Activated naive CD4-positive, alpha-beta T cell treated with anti-CD3 and anti-CD28 coated beads, Interleukin-2, amount 50 U/mL, for 72 hours (primary cell): ENCODE data around the gene ACP6. TPM values are rescaled to one million over a fixed set of nuclear protein-coding genes. Genes with fewer than 3 reads are reported as not detected.

ENCODE experiments used
- ATAC-seq, 2 donors: fragments of 150-1000 bp; cut with Tn5 transposase; 2 replicates each; pipeline ENCODE4 v1.10.0; 2021; ENCODE audit warnings: mild to moderate bottlenecking in 2 of 2, moderate library complexity in 2 of 2
- DNase-seq, 2 donors: peaks; one replicate each; pipeline ENCODE4 v3.0.0; 2021 to 2022; ENCODE audit warnings: low spot score in 2 of 2
- H3K27ac Mint-ChIP-seq, 2 donors: one replicate each; pipeline ENCODE4 v1.8.0; 2022; ENCODE audit warnings: mild to moderate bottlenecking in 2 of 2, mixed read lengths in 2 of 2
- H3K36me3 Mint-ChIP-seq, 2 donors: one replicate each; pipeline ENCODE4 v1.8.0; 2022; ENCODE audit warnings: mixed read lengths in 2 of 2
- H3K9me3 Mint-ChIP-seq, 2 donors: one replicate each; pipeline ENCODE4 v1.8.0; 2022; ENCODE audit warnings: mixed read lengths in 2 of 2
- total RNA-seq, 2 donors: library from RNA; stranded (reverse); gene quantifications; one replicate each; pipeline ENCODE4 v1.2.3, GENCODE V29; 2022

Gene ACP6
- total RNA-seq, 2 donors from 2014 or later = 9.0 to 19.6 TPM

DNA sequence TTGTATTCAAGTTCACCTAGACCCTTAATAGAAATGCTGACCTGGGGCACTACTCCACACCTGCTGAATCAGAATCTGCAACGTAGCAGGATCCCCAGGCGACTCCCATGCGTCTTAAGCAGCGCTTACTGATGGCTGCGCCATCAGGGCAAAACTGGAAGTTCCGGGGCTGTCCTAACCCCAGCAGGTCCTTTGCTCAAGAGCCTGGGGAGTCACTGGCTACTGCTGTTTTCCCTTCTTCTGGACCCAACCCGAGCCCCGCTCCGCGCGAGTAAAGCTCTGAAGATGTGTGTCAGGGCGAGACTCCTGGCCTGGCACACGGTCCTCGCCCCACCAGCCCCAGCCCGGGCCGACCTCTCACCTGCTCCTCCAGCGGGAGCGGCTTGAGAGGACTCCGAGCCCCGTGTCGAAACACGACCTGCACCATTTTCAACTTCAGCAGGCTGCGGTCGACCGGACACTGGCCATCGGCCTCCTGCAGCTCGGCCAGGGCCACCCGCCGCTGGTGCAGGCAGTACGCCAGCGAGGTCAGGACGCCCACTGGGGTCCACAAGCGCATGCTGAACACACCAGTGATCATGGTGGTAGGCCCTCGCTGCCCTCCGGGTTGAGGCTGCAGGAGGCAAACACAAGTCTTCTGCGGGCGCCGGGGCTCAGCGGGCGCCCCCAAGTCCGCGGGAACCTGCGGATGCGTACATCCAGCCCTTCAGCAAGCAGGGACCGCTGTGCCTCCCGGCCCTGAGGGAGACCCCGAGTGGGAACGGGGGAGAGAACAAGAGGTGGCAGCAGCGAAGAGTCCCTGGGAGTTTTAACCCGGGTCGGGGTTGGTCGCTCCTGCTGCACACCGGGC, 630 bp downstream of the ACP6 start:
- DNase-seq (peak; percentile 48 to 65), ATAC-seq (peak; percentile 53 to 58)
- Mint-ChIP-seq H3K36me3 (no peaks in the 10 kb centered on the region), H3K9me3 (no peaks in the 10 kb centered on the region), H3K27ac (peak overlapping the region; percentile 74 to 90)

DNA sequence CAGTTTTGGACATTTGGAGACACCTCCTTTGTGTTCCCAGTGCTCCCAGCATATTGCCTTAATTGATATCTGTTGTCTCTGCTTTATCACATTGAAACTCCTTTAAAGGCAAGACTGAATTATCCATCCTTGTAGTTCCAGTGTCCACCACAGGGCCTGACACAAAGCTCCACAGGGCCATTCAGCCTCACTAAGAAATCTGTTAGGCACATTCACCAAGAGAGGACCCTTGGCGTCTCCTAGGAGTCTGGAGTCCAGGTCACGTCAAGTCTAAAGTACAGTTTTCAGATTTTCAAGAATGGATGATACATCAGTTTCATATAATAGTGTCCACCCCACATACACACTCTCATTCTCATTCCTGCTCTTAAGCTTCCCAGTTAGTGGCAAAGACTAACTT, 4.8 kb downstream of the ACP6 start:
- Mint-ChIP-seq H3K27ac (no peak overlapping the region), H3K9me3 (no peaks in the 10 kb centered on the region), H3K36me3 (peaks cover 0 to 15% of the 10 kb centered on the region in 2 donors)
- ATAC-seq = no peak
- DNase-seq = no peak

DNA sequence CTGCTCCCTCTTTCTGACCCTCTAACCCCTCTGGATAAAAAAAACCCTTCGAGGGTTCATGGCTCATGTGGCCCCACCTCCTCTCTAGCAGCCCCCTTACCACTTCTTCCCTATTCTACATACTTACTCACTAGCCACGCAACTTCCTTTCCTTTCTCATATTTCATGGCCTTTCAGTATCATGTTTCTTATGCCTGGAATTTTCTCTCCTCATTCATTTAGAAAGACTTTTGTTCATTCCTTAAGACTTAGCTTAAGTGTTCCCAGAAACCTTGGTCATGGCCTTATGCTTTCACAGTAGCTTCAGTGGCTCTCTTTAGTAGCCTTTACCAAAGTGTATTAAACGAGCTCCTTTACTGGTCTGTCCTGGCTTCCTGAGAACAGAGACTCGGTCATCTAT, 6.1 kb downstream of the ACP6 start:
- no peaks in the 10 kb centered on the region for H3K9me3 Mint-ChIP-seq
- H3K36me3 Mint-ChIP-seq = peaks cover 0 to 15% of the 10 kb centered on the region in 2 donors
- ATAC-seq (no peak), DNase-seq (no peak)
- H3K27ac Mint-ChIP-seq = no peak overlapping the region

DNA sequence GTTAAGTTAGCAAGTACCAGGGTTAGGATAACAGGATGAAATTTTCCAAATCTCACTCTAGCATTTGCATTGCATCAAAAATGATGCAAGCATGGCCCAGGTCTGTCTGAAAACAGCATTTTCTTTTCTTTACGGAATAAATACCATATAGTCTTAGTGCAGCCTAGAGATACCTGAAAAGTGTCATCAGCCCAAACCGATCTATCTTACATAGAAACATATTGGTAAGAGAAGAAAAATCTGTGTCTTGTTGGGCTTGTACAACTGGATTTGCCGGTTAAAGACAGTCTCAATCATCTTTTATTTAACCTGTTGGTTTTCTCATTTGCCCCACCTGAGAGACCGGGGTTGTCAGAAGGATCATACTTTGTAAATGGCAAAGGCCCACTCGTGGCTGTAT, 15.8 kb downstream of the ACP6 start:
- Mint-ChIP-seq H3K9me3 (no peaks in the 10 kb centered on the region), H3K36me3 (no peaks in the 10 kb centered on the region), H3K27ac (peak overlapping the region in 1 of 2 donors; percentile 65)
- DNase-seq = no peak
- ATAC-seq = no peak

DNA sequence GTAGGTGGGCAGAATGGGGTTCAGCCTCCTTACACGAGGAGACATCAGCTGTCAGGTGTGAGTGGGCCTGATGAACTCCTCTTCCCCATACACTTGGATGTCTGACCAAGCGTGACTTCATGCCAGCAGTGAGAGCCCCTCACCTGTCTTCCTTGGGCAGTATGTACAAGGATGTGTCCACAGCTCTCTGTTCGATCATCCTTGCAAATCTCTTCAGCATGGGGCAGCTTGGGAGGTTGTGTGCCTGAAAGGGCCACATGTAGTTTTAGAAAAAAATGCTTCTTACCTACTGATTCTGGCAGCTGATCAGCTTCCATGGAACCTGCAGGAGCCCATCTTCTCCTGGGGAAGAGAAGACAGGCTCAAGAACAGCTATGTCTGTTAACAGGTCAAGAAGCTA, 18.0 kb downstream of the ACP6 start:
- H3K9me3 Mint-ChIP-seq = no peaks in the 10 kb centered on the region
- no peaks in the 10 kb centered on the region for H3K36me3 Mint-ChIP-seq
- H3K27ac Mint-ChIP-seq = no peak overlapping the region
- DNase-seq = no peak
- ATAC-seq = no peak

DNA sequence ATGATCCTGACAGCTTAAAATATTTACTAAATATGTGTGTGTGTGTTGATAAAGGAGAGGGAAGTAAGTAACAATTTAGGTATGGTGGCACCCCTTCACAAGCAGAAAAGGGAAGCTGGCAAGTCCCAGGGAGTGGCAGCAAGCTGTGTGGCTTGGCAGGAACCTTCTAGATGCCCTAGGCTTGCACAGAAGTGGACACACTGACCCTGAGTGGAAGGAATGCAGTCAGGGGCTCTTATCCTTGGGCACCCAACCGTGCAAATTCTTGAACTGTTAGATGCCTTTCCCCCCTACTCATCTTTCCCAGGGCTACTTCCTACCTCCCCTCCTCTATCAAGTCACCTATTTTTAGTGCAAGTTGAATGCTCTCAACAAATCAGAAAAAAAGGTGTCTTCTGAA, 18.9 kb downstream of the ACP6 start:
- no peak overlapping the region for H3K27ac Mint-ChIP-seq
- ATAC-seq = no peak
- no peaks in the 10 kb centered on the region for H3K9me3 Mint-ChIP-seq
- no peaks in the 10 kb centered on the region for H3K36me3 Mint-ChIP-seq
- no peak for DNase-seq

DNA sequence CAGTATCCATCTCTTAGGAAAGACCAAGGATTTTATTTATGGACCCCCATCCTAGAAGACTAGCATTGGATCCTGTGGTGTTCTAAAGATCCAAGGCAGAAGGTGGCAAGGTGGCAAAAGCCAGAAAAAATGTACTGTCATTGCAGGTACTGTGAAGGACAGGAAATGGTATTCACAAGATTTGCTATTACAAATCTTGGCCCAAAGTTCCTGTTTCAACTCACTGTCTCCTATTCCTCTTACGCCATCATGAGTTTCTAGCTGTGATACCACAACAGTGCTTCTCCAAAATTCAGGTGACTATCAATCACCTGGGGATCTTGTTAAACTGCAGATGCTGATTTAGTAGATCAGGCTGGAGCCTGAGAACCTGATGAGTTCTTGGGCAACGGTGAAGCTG, 21.4 kb downstream of the ACP6 start:
- H3K9me3 Mint-ChIP-seq = no peaks in the 10 kb centered on the region
- peak; percentile 24 to 56 for ATAC-seq
- no peak for DNase-seq
- no peaks in the 10 kb centered on the region for H3K36me3 Mint-ChIP-seq
- peak overlapping the region in 1 of 2 donors; percentile 65 for H3K27ac Mint-ChIP-seq

DNA sequence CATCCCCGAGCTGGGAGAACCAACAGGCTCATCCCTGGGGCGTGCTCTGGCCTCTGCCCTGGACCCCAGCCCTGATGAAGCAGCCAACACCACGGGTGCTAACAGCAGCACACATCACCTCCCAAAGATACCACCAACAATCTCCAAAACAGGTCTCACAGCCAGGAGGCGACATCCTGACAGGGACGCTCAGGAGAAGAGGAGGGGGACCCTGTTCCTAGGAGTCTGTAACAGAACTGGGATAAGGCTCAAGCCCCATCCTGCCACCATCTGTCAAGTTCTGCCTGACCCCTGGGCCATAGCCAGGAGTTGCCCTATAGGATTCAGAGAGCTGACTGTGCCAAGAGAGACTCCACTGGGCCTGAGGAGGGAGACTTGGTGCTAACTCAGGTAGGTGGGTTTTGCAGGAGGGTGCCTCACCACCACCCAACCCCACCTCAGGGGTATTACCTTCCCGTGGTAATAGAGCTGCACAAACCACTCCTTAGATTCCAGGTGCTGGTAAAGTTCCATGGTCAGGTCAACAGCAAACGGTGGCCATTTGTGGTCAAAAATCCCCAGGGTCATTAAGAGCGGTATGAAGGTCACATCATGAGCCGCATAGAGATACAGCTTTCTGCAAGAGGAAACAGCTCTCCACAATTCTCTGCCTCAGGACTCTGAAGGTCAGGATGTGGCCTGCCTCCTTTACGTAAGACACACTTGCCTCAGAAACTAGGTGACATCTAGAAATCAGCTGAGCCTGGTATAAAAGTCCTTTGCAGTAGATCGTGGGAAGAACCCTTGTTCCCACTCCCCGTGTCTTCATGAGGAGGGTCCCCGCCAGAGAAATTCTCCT, 22.3 kb downstream of the ACP6 start:
- DNase-seq = no peak
- peak; percentile 76 to 90 for ATAC-seq
- H3K9me3 Mint-ChIP-seq = no peaks in the 10 kb centered on the region
- no peaks in the 10 kb centered on the region for H3K36me3 Mint-ChIP-seq
- peak overlapping the region; percentile 10 to 65 for H3K27ac Mint-ChIP-seq

DNA sequence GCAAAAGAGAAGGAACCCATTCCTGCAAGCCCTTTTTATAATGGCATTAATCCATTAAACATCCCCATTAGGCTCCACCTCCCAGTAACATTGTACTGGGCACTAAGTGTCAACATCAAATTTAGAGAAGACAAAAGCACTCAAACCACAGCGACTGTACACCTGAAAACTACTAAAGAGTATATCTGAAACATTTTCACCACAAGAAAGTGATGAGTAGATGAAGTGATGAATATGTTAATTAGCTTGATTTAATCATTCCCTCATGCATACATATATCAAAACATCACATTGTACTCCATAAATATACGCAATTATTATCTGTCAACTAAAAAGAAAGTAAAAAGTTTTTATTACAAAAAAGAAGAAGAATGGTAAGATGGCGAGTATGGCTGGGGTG, 26.4 kb downstream of the ACP6 start:
- no peaks in the 10 kb centered on the region for H3K9me3 Mint-ChIP-seq
- H3K36me3 Mint-ChIP-seq = peaks cover 0 to 4% of the 10 kb centered on the region in 2 donors
- ATAC-seq (no peak), DNase-seq (no peak)
- H3K27ac Mint-ChIP-seq = no peak overlapping the region

DNA sequence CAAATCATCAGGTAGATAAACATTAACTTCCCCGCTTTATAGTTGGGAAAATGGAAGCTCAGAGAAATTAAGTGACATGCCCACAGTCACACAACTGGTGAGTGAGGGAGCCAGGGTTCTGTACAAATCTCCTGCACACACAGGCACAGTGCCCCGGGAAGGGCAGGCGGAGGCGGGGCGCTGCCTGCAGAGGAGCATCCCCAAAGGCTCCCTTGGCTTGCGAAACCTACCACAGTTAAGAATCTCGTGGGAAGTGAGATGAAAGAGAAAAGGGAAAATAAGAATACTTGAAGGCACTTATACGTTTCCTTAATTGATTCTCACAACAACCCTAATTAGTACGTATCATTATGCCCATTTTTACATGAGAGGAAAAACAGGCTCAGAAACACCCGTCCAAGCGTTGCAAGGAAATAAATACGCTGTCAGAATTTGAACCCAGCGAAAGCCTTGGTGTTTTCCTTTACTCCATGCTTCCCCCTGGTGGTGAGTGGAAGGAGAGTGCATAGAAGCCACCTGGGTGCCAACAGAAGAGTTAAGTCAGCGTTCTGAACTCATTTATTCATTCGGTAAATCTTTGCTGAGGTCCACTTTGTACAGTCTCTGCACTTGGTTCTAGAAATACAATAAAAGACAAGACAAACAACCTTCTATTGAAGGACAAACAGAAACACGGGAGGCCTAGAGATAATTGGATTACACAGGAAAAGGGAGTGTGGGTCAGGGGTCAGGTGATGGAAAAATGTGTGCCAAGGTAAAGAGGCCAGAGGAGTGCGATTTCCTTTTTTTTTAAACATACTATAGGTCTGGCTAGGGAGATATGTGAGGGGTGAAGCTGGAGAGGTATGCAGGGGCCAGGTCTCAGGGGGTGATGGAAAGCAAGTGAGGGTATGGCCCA, 28.4 kb downstream of the ACP6 start:
- Mint-ChIP-seq H3K9me3 (no peaks in the 10 kb centered on the region), H3K27ac (peak overlapping the region in 1 of 2 donors; percentile 39), H3K36me3 (peaks cover 0 to 4% of the 10 kb centered on the region in 2 donors)
- ATAC-seq (peak in 1 of 2 donors; percentile 24), DNase-seq (peak in 1 of 2 donors; percentile 73)

DNA sequence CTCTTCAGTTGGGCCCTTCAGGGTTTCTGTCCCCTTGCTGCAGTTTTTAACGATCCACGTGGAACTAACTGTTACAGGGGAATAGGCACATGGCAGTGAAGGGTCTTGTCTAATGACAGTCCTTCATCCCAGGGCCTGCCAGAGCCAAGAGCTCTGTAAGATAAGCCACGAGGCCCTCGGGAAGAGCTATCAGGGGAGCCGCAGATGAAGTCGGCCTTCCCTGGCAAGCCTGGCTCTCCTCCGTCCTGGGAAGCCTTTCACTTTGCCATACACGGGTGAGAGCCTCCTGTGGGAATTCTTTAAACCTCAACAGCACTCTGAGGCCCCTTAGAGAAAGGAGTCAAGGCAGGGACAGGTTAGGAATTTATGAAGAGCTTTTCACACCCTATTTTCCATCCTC, 29.0 kb downstream of the ACP6 start:
- H3K9me3 Mint-ChIP-seq = no peaks in the 10 kb centered on the region
- no peak overlapping the region for H3K27ac Mint-ChIP-seq
- peaks cover 0 to 4% of the 10 kb centered on the region in 2 donors for H3K36me3 Mint-ChIP-seq
- no peak for DNase-seq
- ATAC-seq = peak in 1 of 2 donors; percentile 32

DNA sequence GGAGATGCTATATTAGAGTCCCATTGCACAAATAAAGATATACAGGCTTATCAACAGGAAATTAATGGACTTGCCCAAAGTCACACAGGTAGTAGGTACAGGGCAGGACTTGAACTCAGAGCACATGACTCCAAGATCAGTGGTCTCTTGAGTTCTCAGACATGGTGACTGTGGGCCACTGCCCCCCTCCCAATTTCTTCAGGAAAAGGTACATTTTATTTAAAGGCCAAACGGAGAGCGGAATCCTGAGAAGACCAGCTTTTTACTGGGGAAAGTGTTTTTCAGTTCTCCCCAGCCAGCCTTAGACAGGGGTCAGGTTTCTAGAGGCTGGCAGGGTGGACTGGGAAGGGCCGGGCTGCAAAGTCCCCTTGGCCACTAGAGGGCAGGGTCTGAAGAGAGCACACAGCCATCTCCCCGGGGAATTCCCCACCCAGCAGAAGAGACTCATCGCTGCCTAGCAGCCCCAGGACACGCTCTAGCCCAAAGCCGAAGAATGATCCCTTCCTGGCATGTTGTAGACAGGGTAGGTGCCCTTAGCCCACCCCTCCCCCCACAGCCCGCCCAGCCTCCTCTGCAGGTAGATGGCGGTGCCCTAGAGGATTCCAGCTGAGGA, 29.7 kb downstream of the ACP6 start:
- DNase-seq (peak; percentile 73 to 81), ATAC-seq (peak; percentile 99)
- peaks cover 0 to 4% of the 10 kb centered on the region in 2 donors for H3K36me3 Mint-ChIP-seq
- no peaks in the 10 kb centered on the region for H3K9me3 Mint-ChIP-seq
- no peak overlapping the region for H3K27ac Mint-ChIP-seq

DNA sequence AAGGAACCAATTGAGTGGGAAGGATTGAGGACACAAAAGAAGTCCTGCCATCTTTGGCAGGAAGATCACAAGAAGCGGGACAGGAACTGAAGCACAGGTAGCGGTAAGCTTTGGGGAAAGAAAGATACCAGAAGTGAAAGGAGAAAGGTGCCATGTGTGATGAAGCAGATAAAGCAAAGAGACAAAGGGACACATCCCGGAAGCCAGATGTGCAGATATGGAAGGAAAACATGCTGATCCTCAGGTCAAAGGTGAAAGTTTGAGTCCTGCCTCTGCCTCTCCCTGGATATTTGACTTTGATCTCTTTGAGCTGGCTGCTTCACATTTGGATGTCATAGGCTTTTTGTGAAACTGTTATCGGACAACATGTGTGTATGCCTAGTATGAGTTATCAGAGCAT, 34.0 kb downstream of the ACP6 start:
- ATAC-seq (no peak), DNase-seq (no peak)
- no peaks in the 10 kb centered on the region for H3K36me3 Mint-ChIP-seq
- H3K9me3 Mint-ChIP-seq = no peaks in the 10 kb centered on the region
- no peak overlapping the region for H3K27ac Mint-ChIP-seq

DNA sequence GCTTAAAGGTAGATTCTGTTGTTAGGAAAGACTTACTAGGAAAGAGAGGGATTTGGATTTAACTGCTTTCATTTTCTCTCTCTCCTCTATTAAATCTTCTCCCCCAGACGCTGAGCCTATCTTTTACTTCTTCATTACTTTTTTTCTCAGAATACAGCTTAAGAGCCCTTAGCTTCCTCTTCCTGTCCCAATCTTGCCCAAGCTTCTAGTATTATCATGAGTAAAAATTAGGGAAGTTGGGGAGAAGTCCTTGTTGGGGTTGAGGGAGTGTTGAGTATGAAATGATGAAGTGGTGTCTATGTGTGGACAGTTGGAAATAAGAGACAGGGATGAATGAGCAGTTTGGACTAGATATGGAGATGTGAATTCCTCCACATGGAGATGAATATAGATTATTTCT, 35.0 kb downstream of the ACP6 start:
- no peak for DNase-seq
- Mint-ChIP-seq H3K9me3 (no peaks in the 10 kb centered on the region), H3K27ac (no peak overlapping the region), H3K36me3 (no peaks in the 10 kb centered on the region)
- no peak for ATAC-seq

DNA sequence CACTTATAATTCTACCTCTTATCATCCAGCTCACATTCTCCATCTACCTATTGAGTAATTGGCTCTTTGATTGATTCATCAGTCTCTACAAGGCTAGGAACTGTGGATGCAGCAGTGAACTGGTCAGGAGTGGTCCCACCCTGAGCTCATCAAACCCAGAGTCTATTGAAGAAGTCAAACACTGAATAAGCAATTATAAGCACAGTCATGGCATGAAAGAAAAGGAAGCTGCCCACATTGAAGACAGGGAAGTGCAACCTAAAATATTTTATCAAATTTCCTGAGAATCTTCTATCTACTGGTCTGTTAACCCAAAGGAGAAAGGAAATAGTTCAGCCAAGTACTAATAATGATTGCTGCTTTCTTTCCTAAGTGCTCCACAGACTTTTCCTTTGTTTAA, 35.7 kb downstream of the ACP6 start:
- ATAC-seq (no peak), DNase-seq (no peak)
- Mint-ChIP-seq H3K9me3 (no peaks in the 10 kb centered on the region), H3K27ac (no peak overlapping the region), H3K36me3 (no peaks in the 10 kb centered on the region)

DNA sequence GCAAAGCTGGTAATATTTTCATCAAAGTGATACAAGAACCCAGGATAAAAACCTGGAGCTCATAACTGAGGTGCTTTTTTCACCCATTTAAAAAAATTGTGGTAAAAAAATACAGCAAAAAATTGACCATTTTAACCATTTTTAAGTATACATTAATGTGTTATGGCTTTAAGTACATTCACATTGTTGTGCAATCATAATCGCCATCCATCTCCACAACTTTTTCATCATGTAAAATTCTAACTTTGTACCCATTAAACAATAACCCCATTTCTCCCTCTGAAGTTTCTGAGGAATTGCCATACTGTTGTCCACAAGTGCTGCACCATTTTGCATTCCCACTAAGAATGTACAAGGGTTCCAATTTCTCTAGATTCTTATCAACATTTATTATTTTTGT, 36.6 kb downstream of the ACP6 start:
- no peaks in the 10 kb centered on the region for H3K36me3 Mint-ChIP-seq
- ATAC-seq (no peak), DNase-seq (no peak)
- no peaks in the 10 kb centered on the region for H3K9me3 Mint-ChIP-seq
- no peak overlapping the region for H3K27ac Mint-ChIP-seq
